ENCODE results near the gene METRNL.

METRNL gene

GRCh38 chr17:83076938-83077337, 2.5 kb upstream of the METRNL start:
- no peaks in the 10 kb centered on the region for H3K36me3 ChIP-seq (ENCODE audit: insufficient read depth, low read length)
- H2AFZ ChIP-seq (ENCODE audit: low read length): no peak overlapping the region
- H3K9ac ChIP-seq (ENCODE audit: low read length): no peak overlapping the region
- H3K4me2 ChIP-seq (ENCODE audit: low read length): no peak overlapping the region
- H3K4me1 ChIP-seq (ENCODE audit: insufficient read depth, low read length, severe bottlenecking): peaks cover 26% of the 10 kb centered on the region
- H3K27ac ChIP-seq (ENCODE audit: low read depth, low read length, poor library complexity, severe bottlenecking): no peak overlapping the region
- H3K4me3 ChIP-seq (ENCODE audit: low read depth, low read length, poor library complexity, severe bottlenecking): no peak overlapping the region
- no peaks in the 10 kb centered on the region for H3K9me3 ChIP-seq (ENCODE audit: low read length)
- no peaks in the 10 kb centered on the region for H3K79me2 ChIP-seq (ENCODE audit: insufficient read depth, low read length)
- no peaks in the 10 kb centered on the region for H3F3A ChIP-seq (ENCODE audit: insufficient read depth, low read length)
- H3K9me2 ChIP-seq (ENCODE audit: low read depth, low read length): no peaks in the 10 kb centered on the region
- peaks cover 9% of the 10 kb centered on the region; the same call in 1 of the 2 replicates for H3K27me3 ChIP-seq (ENCODE audit: insufficient read depth, low read length)
- no peaks in the 10 kb centered on the region for H4K20me1 ChIP-seq (ENCODE audit: insufficient read depth, low read length)
- TF ChIP-seq EZH2 (IDR thresholded peaks at IDR 0.05; ENCODE audit: borderline replicate concordance, low read length): no peak
- no peak for TF ChIP-seq CTCF (IDR thresholded peaks at IDR 0.05; ENCODE audit: low read length)

- Histone ChIP-seq H3K4me3 (ENCODE audit: low read depth, low read length, poor library complexity, severe bottlenecking) (no peak overlapping the region), H3K4me1 (ENCODE audit: insufficient read depth, low read length, severe bottlenecking) (peaks cover 31% of the 10 kb centered on the region), H3K9me3 (ENCODE audit: low read length) (no peaks in the 10 kb centered on the region), H3K9me2 (ENCODE audit: low read depth, low read length) (no peaks in the 10 kb centered on the region), H3K27me3 (ENCODE audit: insufficient read depth, low read length) (peaks cover 9% of the 10 kb centered on the region; the same call in 1 of the 2 replicates), H3F3A (ENCODE audit: insufficient read depth, low read length) (no peaks in the 10 kb centered on the region), H3K36me3 (ENCODE audit: insufficient read depth, low read length) (no peaks in the 10 kb centered on the region), H3K27ac (ENCODE audit: low read depth, low read length, poor library complexity, severe bottlenecking) (no peak overlapping the region), H2AFZ (ENCODE audit: low read length) (no peak overlapping the region), H3K4me2 (ENCODE audit: low read length) (no peak overlapping the region), H3K79me2 (ENCODE audit: insufficient read depth, low read length) (no peaks in the 10 kb centered on the region), H4K20me1 (ENCODE audit: insufficient read depth, low read length) (no peaks in the 10 kb centered on the region), H3K9ac (ENCODE audit: low read length) (no peak overlapping the region)
- no peak for TF ChIP-seq EZH2 (IDR thresholded peaks at IDR 0.05; ENCODE audit: borderline replicate concordance, low read length)
- TF ChIP-seq CTCF (IDR thresholded peaks at IDR 0.05; ENCODE audit: low read length): no peak
These were observed 2.0 kb upstream of the METRNL start for GRCh38 chr17:83077411-83077810.

- no peak overlapping the region for H3K27ac ChIP-seq (ENCODE audit: low read depth, low read length, poor library complexity, severe bottlenecking)
- TF ChIP-seq CTCF (IDR thresholded peaks at IDR 0.05; ENCODE audit: low read length): no peak
- no peak for TF ChIP-seq EZH2 (IDR thresholded peaks at IDR 0.05; ENCODE audit: borderline replicate concordance, low read length)
- no peak overlapping the region for H3K4me3 ChIP-seq (ENCODE audit: low read depth, low read length, poor library complexity, severe bottlenecking)
These were observed 1.5 kb upstream of the METRNL start for GRCh38 chr17:83077939-83078338.

More at GRCh38 chr17:83077939-83078338, 1.5 kb upstream of the METRNL start:
- no peak overlapping the region for H2AFZ ChIP-seq (ENCODE audit: low read length)
- no peaks in the 10 kb centered on the region for H3K36me3 ChIP-seq (ENCODE audit: insufficient read depth, low read length)
- H3K9me2 ChIP-seq (ENCODE audit: low read depth, low read length): no peaks in the 10 kb centered on the region
- H3K79me2 ChIP-seq (ENCODE audit: insufficient read depth, low read length): no peaks in the 10 kb centered on the region
- peaks cover 9% of the 10 kb centered on the region; the same call in 1 of the 2 replicates for H3K27me3 ChIP-seq (ENCODE audit: insufficient read depth, low read length)
- no peaks in the 10 kb centered on the region for H3K9me3 ChIP-seq (ENCODE audit: low read length)
- H3F3A ChIP-seq (ENCODE audit: insufficient read depth, low read length): no peaks in the 10 kb centered on the region
- H4K20me1 ChIP-seq (ENCODE audit: insufficient read depth, low read length): no peaks in the 10 kb centered on the region
- H3K4me2 ChIP-seq (ENCODE audit: low read length): no peak overlapping the region; the same call in 1 of the 2 replicates
- H3K9ac ChIP-seq (ENCODE audit: low read length): no peak overlapping the region
- peaks cover 36% of the 10 kb centered on the region for H3K4me1 ChIP-seq (ENCODE audit: insufficient read depth, low read length, severe bottlenecking)

Data from OCI-LY1 (cell line).